ENCODE data around the gene MALAT1. TPM values are rescaled to one million over a fixed set of nuclear protein-coding genes. Genes with fewer than 3 reads are reported as not detected.

The MALAT1 gene
- total and polyA plus RNA-seq, 9 donors, result 396 to 13,132 (median 8,248) TPM

- Histone ChIP-seq H3K4me1 (ENCODE audit: insufficient read depth) (peaks cover 26% of the 10 kb centered on the region), H3K27ac (peak overlapping the region; percentile 4 to 56), H3K4me3 (no peak overlapping the region), H3K36me3 (no peaks in the 10 kb centered on the region), H3K27me3 (no peaks in the 10 kb centered on the region), H3K9me3 (no peaks in the 10 kb centered on the region)
- TF ChIP-seq CTCF (IDR thresholded peaks at IDR 0.05) (no peak), POLR2A (IDR thresholded peaks at IDR 0.05) (no peak), EP300 (IDR thresholded peaks at IDR 0.05) (no peak)
- WGBS, 3 donors, result 16 to 26% (median 18%) methylated on average over 12 of the region's 12 CpGs
- peak; percentile 51 to 75 (median 61) for DNase-seq
- intact Hi-C loops (cut with DNase I), result no loop called here
Observed at GRCh38 chr11:65528819-65529350, 30.0 kb downstream of the MALAT1 start.

GRCh38 chr11:65529475-65530156, 30.8 kb downstream of the MALAT1 start:
- no peaks in the 10 kb centered on the region for H3K27me3 ChIP-seq
- no peak overlapping the region for H3K4me3 ChIP-seq
- H3K4me1 ChIP-seq (ENCODE audit: insufficient read depth), result peaks cover 22% of the 10 kb centered on the region
- TF ChIP-seq POLR2A (IDR thresholded peaks at IDR 0.05) (no peak), EP300 (IDR thresholded peaks at IDR 0.05) (no peak), CTCF (IDR thresholded peaks at IDR 0.05) (no peak)
- no peaks in the 10 kb centered on the region for H3K36me3 ChIP-seq
- intact Hi-C loops (cut with DNase I), result loop anchor here in 1 of 4 donors (5.0 kb wide), 1 partner anchor 43 kb away; the partner anchor contains the start of genes FAM89B and ZNRD2
- WGBS, 3 donors, result 30 to 45% (median 34%) methylated on average over 10 of the region's 10 CpGs
- peak; percentile 68 to 84 (median 75) for DNase-seq
- H3K27ac ChIP-seq, result peak overlapping the region; percentile 4 to 56
- no peaks in the 10 kb centered on the region for H3K9me3 ChIP-seq

GRCh38 chr11:65530157-65530496, 31.3 kb downstream of the MALAT1 start:
- no peak for TF ChIP-seq CTCF (IDR thresholded peaks at IDR 0.05)
- no peak for TF ChIP-seq POLR2A (IDR thresholded peaks at IDR 0.05)
- no peak for TF ChIP-seq EP300 (IDR thresholded peaks at IDR 0.05)
- H3K36me3 ChIP-seq, result no peaks in the 10 kb centered on the region
- H3K4me1 ChIP-seq (ENCODE audit: insufficient read depth), result peaks cover 22% of the 10 kb centered on the region
- H3K27me3 ChIP-seq, result no peaks in the 10 kb centered on the region
- peak overlapping the region; percentile 4 to 56 for H3K27ac ChIP-seq
- DNase-seq, result no peak
- H3K4me3 ChIP-seq, result no peak overlapping the region
- intact Hi-C loops (cut with DNase I), result loop anchor here in 1 of 4 donors (5.0 kb wide), 1 partner anchor 42 kb away; the partner anchor contains the start of genes FAM89B and ZNRD2
- H3K9me3 ChIP-seq, result no peaks in the 10 kb centered on the region
- 82 to 87% (median 85%) methylated on average over 5 of the region's 5 CpGs for WGBS, 3 donors

- DNase-seq, result peak in 4 of 5 donors; percentile 39 to 57 (median 54)
- intact Hi-C loops (cut with DNase I), result loop anchor here in 1 of 4 donors (5.0 kb wide), 1 partner anchor 40 kb away; the partner anchor contains the start of genes FAM89B and ZNRD2
- no peak overlapping the region for H3K27ac ChIP-seq
Observed at GRCh38 chr11:65532388-65533064, 33.7 kb downstream of the MALAT1 start.

More at GRCh38 chr11:65532388-65533064, 33.7 kb downstream of the MALAT1 start:
- Histone ChIP-seq H3K36me3 (no peaks in the 10 kb centered on the region), H3K9me3 (no peaks in the 10 kb centered on the region), H3K4me3 (no peak overlapping the region), H3K4me1 (ENCODE audit: insufficient read depth) (peaks cover 14% of the 10 kb centered on the region), H3K27me3 (no peaks in the 10 kb centered on the region)
- WGBS, 3 donors, result 45 to 50% (median 48%) methylated on average over 13 to 15 of the region's 15 CpGs
- no peak for TF ChIP-seq POLR2A (IDR thresholded peaks at IDR 0.05)
- no peak for TF ChIP-seq EP300 (IDR thresholded peaks at IDR 0.05)
- TF ChIP-seq CTCF (IDR thresholded peaks at IDR 0.05), result no peak
